ENCODE measurements around the gene CDYL2.

Gene CDYL2

GRCh38 chr16:80707686-80708085 is 96.7 kb downstream of the CDYL2 start:
- no peak for DNase-seq (ENCODE audit: low read depth in 3 of 3)

- no peak for DNase-seq (ENCODE audit: low read depth in 3 of 3)
Observed at GRCh38 chr16:80705596-80705995, 98.8 kb downstream of the CDYL2 start.

GRCh38 chr16:80704751-80705505 is 99.5 kb downstream of the CDYL2 start:
- no peak for DNase-seq (ENCODE audit: low read depth in 3 of 3)

DNA sequence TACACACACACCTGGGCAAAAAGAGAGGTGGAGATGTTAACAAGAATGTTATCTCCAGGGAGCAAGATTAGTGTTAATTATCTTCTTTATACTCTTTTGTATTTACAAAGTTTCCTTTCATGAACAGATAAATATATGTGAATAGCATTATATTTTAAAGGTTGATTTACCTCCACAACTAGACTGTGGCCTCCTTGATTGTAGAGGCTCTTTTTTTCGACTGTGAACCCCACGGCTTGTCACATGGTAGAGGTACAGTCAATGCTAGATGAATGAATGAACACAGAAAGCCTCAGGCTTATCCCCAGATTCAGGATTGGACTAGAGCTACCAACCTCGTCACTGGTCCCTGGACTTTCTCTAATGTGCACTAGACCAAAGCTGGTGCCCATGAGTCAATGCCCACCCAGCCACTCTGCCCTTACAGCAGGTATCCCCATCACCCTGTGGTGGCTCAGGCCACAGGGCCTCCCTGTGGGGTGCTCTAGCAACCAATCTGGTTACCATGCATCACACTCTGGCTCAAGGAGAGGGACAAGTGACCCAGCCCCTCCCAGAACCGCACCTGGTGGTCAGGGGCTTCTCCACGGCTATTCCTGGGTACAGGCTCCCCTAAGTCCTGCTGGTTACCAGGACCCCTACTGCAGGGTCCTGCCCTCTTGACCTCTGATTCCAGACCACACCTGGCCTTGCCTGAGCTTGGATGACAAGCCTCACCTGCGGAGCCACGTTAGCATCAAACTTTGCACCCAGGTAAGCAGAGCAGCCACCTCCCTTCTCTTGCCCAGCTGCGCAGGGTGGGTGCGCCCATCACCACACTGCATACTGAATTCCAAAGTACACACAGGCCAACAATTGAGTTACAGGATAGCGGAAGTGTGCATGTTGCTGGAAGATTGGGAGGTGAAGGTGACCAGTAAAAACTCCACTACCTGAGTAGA is 101.0 kb downstream of the CDYL2 start:
- no peak for DNase-seq (ENCODE audit: low read depth in 3 of 3)

DNA sequence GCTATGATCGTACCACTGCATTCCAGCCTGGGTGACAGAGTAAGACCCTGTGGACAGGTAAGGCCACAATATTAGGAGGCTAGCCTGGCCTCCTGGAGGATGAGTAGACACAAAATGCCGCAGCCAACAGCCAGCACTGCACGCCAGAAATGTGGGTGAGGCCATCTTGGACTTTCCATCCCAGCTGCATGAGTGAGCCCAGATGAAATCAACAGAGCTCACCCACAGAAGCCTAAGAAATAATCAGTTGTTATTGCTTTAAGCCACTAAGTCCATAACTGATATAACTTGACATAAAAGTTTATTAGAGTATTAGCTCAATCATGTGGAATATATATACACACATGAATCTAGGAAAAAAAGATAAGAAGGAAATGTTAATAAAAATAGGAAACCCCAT is 101.7 kb downstream of the CDYL2 start:
- no peak for DNase-seq (ENCODE audit: low read depth in 3 of 3)

DNA sequence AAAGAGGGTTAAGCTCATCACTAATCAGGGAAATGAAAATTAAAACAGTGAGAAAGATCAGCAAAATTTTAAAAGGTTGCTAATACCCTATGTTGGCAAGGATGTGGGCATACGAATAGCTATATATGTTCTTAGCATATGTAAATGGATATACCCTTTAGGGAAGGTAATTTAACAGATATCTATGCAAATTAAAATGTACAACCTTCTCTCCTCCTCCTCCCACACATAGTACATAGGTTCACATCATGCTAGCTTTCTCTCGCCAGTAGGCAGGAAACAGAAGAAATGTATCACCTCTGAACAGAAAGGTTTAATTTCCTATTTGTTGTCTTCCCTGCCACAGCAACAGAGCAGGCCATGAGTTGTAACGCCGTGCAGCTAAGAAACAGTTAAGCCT is 103.8 kb downstream of the CDYL2 start:
- DNase-seq (ENCODE audit: low read depth in 3 of 3), result no peak

GRCh38 chr16:80695020-80695419 is 109.4 kb downstream of the CDYL2 start:
- no peak for DNase-seq (ENCODE audit: low read depth in 3 of 3)

DNA sequence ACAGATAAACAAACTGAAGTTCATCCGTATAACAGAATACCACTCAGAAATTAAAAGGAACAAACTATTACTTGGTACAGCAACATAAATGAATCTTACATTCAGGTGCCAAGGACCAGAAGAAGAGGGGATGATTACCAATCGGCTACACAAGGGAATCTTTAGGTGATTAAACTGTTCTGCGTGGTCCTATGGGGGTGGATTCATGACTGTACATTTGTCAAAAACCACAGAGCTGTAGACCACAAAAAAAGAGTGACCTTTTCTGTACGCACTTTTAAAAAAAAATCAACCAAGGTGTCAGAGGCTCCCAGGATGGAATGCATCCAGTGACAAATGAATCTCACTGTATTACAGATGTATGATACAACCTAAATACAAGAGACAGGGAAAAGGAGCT is 110.8 kb downstream of the CDYL2 start:
- DNase-seq (ENCODE audit: low read depth in 3 of 3), result peak in 1 of 3 experiments; percentile 2

- no peak for DNase-seq (ENCODE audit: low read depth in 3 of 3)
Observed at GRCh38 chr16:80692270-80692669, 112.1 kb downstream of the CDYL2 start.

DNA sequence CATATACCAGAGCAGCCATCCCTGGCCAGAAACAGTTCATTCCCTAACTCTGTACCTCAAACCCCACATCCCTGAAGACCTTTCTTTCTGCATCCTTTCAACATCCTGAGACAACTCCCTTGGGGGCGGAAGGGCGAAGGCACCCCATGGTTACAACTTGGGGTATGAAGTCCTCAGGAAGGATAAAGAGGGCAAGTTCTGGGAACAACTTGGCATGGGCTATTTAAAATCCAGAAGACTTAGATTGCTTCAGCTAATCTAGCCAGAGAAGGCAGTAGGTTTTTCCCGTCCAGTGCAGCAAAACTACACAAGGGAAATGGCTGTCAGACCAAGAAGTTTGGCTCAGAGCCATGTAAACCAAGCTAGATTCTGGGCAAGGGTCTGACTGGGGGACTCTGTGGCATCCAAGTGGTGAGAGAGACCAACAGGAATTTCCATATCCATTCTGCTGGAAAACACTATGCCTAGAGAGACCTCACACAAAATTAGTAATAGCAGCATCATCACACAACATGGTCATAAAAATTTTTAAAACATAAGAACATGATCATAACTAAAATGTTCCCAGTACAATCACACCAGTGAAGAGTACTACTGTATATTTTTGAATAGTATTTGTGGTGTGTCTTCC is 113.2 kb downstream of the CDYL2 start:
- no peak for DNase-seq (ENCODE audit: low read depth in 3 of 3)

GRCh38 chr16:80689487-80689886 is 114.9 kb downstream of the CDYL2 start:
- no peak for DNase-seq (ENCODE audit: low read depth in 3 of 3)

DNA sequence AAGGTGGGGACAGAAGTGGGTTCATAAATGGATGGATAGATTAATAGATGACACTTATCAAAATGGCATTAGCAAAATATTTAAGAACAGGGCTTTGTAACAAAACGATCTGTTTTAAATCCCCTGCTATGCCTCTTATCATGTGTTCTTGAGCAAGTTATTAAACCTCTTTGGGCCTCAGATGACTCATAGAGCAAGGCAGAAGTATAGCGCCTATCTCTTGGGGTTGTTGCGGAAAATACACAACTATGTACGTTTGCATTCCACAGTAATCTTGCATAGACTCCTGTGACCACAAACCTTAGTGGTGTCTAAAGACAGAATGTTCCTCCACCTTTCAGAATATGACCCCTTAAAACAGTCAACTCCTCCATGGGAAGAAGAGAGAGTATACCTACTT is 116.8 kb downstream of the CDYL2 start:
- DNase-seq (ENCODE audit: low read depth in 3 of 3), result no peak

DNA sequence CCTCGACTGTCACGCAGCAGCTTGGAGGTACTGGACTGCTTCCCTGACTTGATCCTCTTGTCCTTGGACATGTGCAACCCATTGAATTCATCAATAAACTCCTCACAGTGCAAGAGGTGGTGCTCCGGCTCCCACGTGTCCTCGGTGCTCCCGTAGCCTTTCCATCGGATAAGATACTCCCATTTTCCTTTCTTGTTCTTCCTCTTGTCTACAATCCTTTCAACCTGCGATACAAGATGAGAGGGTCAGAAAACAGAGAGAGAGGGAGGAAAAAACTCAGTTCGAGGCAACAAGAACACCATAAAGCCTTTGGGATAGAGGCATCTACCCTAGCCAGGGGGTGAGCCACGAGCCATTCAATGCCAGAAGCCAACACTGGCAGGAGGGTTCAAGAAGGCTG is 119.5 kb downstream of the CDYL2 start:
- no peak for DNase-seq (ENCODE audit: low read depth in 3 of 3)

DNA sequence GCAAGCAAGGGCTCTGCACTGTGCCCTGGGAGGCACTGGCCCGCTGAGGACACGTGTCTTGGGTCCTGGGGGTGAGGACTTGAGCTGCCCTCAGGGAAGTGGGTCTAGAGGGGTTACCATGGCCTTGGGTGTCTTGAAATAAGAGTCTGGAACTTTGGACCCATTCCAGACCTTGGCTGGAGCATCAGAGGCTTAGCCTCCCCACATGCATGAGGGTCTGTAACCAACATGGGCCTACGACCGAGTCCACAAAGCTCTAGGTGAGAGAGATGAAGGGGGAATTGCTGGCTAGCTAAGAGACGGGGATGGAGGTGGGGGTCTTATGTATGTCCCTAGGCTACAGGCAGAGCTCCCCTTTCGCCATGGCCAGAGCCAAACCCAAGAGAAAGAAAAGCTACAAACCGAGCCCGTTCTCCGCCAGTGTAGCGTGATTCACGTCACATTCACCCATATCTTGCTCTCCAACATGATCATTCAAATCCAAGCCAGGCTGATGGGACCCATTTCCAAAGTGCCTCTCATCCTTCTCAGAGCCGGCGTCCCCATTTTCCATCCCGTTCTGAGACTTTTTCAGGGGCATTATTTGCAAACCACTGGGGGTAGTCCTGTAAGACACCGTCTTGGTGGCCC is 120.1 kb downstream of the CDYL2 start:
- no peak for DNase-seq (ENCODE audit: low read depth in 3 of 3)

DNA sequence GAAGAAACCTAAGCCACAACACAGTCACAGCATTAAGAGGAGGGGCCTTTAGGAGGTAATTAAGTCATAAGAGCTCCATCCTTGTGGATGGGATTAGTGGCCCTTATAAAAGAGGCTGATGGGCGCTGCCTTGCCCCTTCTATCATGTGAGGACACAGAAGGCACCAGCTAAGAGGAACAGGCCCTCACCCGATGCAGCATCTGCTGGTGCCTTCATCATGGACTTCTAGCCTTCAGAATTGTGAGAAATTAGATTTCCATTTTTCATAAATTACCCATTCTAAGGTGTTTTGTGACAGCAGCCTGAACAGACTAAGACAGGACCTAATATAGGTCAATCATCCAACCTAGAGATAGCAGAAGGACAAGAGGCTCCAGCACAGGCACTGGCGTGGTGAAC is 120.8 kb downstream of the CDYL2 start:
- DNase-seq (ENCODE audit: low read depth in 3 of 3), result no peak

- DNase-seq (ENCODE audit: low read depth in 3 of 3), result no peak
Observed at GRCh38 chr16:80682421-80683070, 121.9 kb downstream of the CDYL2 start.

- DNase-seq (ENCODE audit: low read depth in 3 of 3), result no peak
Observed at GRCh38 chr16:80681436-80681835, 123.0 kb downstream of the CDYL2 start.

GRCh38 chr16:80680839-80681238 is 123.6 kb downstream of the CDYL2 start:
- DNase-seq (ENCODE audit: low read depth in 3 of 3), result no peak

GRCh38 chr16:80680046-80680445 is 124.4 kb downstream of the CDYL2 start:
- no peak for DNase-seq (ENCODE audit: low read depth in 3 of 3)

DNA sequence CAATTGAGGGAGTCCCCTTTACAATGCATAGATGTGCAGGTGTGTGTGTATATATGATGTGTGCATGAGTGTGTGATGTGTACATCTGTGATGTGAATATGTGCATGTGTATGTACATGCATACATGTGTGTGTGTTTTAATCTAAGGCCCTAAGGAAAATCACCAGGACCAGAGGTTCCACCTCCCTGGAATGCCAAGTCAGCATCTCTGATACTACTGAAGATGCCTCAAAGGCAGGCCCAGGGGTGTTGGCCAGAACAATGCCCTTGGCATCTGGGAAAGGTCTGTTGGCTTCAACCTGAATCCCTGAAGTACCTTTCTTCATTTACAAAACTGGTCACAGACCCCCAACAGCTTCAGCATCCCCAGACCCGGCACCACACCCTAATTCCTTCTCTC is 129.5 kb downstream of the CDYL2 start:
- DNase-seq (ENCODE audit: low read depth in 3 of 3), result no peak

GRCh38 chr16:80672379-80672778 is 132.0 kb downstream of the CDYL2 start:
- no peak for DNase-seq (ENCODE audit: low read depth in 3 of 3)

Measured in stimulated activated CD4-positive, alpha-beta T cell treated with anti-CD3 and anti-CD28 coated beads, TNF-alpha, amount 100 ng/mL, for 24 hours (primary cell).